A673 (cell line): ENCODE measurements around the gene COLEC12.

ENCODE experiments used
- CTCF ChIP-seq: fragments of 300-800, 200-600 bp; sonication (generic); conservative IDR thresholded peaks from 2 replicates; pipeline ENCODE4 v1.5.1; 2017; ENCODE audit warnings: low read depth, mild to moderate bottlenecking, antibody characterized with exemption, low read length, moderate library complexity, mixed read lengths
- EZH2 ChIP-seq: fragments of 200-600 bp; sonication (generic); IDR thresholded peaks from 2 replicates; pipeline ENCODE4 v1.6.1; 2017; ENCODE audit warnings: borderline replicate concordance, low read depth, mild to moderate bottlenecking, mixed read lengths, antibody characterized with exemption, low read length; ENCODE audit not compliant: poor library complexity, severe bottlenecking

GRCh38 chr18:457521-458412 is 42.7 kb downstream of the COLEC12 start:
- no peak for TF ChIP-seq CTCF
- no peak for TF ChIP-seq EZH2
